ENCODE results near the gene WDR33.

WDR33 gene

DNA sequence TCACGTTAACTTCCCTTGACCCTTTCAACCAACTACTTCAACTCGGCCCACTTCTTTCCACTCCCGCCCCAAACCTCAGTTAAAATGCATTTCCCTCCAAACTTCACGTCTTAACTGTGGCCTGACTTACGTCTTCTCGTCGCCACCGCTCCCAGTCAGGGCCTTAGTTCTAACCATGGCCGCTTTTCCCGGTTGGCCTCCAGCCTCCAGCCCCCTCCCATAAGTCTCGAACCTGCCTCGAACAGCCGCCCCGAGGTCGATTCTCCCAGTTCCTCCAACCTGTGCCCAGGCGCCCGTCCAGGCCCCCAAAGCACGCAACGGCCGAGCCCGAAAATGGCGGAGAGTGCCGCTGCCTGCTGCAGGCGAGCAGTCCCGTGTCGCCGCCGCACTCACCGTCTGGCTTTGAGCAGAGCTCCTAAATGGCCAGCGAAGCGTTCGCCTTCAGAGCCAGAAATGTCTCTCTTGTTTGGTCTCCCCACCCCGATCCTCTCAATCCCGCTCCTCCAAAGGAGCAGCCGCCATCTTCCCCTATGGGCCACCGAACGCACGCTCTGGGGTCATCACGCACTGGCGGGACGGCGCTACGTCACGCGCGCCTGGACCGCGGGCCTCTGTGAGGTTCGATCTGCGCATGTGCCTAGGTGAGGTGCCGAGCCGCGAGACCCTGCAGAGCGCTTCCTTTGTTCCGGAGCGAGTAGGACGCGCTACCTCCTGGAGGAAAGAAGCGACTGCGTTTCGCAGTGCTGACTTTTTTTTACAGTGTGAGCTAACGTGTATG, at the start of gene WDR33:
Gene WDR33, minus strand, starts transcription at position 553 of the 778 bp plus-strand sequence. CDS start 40,190 bp downstream, outside the sequence.
- H3K9ac ChIP-seq (ENCODE audit: low read length), result peak within 1 kb of the TSS; percentile 94
- peak; percentile 95 for DNase-seq (ENCODE audit: low read depth)
- peak within 1 kb of the TSS; percentile 85 for H3K4me3 ChIP-seq (ENCODE audit: low read length)
- peaks cover 23% of the 10 kb centered on the region for H3K4me1 ChIP-seq (ENCODE audit: control insufficient read depth, insufficient read depth, low read length)
- no peaks in the 10 kb centered on the region for H3K36me3 ChIP-seq (ENCODE audit: control insufficient read depth, insufficient read depth, low read length, severe bottlenecking)
- no peaks in the 10 kb centered on the region for H3K27me3 ChIP-seq (replicated peaks; ENCODE audit: control insufficient read depth, insufficient read depth, low read length)
- no peaks in the 10 kb centered on the region for H3K9me3 ChIP-seq (ENCODE audit: control insufficient read depth, low read length)

- Histone ChIP-seq H3K4me3 (ENCODE audit: low read length) (no peak overlapping the region), H3K4me1 (ENCODE audit: control insufficient read depth, insufficient read depth, low read length) (peaks cover 36% of the 10 kb centered on the region)
- DNase-seq (ENCODE audit: low read depth), result no peak
Measured at GRCh38 chr2:127860130-127860529, 49.2 kb upstream of the WDR33 start.

DNA sequence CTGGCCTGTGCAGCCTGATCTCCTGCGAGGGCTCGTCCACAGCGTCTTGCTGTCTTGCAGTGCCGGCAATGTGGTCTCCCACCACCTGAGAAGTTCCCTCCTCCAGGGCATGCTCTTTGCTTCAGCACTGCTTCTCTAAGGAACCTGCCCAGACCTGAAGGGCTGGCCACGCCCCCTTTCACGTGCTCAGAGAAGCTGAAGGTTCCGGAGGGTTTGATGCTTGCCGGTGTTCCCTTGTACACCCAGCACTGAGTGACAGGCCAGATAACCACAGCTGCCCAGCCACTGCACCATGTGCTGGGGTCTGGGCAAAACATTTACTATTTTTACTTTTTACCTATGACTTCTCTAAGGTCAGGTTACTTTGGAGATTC, 48.7 kb upstream of the WDR33 start:
- no peak for DNase-seq (ENCODE audit: low read depth)
- H3K36me3 ChIP-seq (ENCODE audit: control insufficient read depth, insufficient read depth, low read length, severe bottlenecking), result peaks cover 27% of the 10 kb centered on the region
- no peak overlapping the region for H3K4me3 ChIP-seq (ENCODE audit: low read length)
- H3K9me3 ChIP-seq (ENCODE audit: control insufficient read depth, low read length), result no peaks in the 10 kb centered on the region
- H3K9ac ChIP-seq (ENCODE audit: low read length), result no peak overlapping the region
- no peaks in the 10 kb centered on the region for H3K27me3 ChIP-seq (replicated peaks; ENCODE audit: control insufficient read depth, insufficient read depth, low read length)
- H3K4me1 ChIP-seq (ENCODE audit: control insufficient read depth, insufficient read depth, low read length), result peaks cover 36% of the 10 kb centered on the region

More at GRCh38 chr2:127860130-127860529, 49.2 kb upstream of the WDR33 start:
- H3K27me3 ChIP-seq (replicated peaks; ENCODE audit: control insufficient read depth, insufficient read depth, low read length), result no peaks in the 10 kb centered on the region
- H3K9ac ChIP-seq (ENCODE audit: low read length), result no peak overlapping the region
- H3K9me3 ChIP-seq (ENCODE audit: control insufficient read depth, low read length), result no peaks in the 10 kb centered on the region
- peaks cover 31% of the 10 kb centered on the region for H3K36me3 ChIP-seq (ENCODE audit: control insufficient read depth, insufficient read depth, low read length, severe bottlenecking)

GRCh38 chr2:127857265-127857808, 46.4 kb upstream of the WDR33 start:
- no peak for DNase-seq (ENCODE audit: low read depth)
- peak overlapping the region; percentile 97 for H3K9ac ChIP-seq (ENCODE audit: low read length)
- no peaks in the 10 kb centered on the region for H3K9me3 ChIP-seq (ENCODE audit: control insufficient read depth, low read length)
- peak overlapping the region; percentile 98 for H3K4me3 ChIP-seq (ENCODE audit: low read length)
- no peaks in the 10 kb centered on the region for H3K27me3 ChIP-seq (replicated peaks; ENCODE audit: control insufficient read depth, insufficient read depth, low read length)
- H3K36me3 ChIP-seq (ENCODE audit: control insufficient read depth, insufficient read depth, low read length, severe bottlenecking), result peaks cover 13% of the 10 kb centered on the region
- peaks cover 21% of the 10 kb centered on the region for H3K4me1 ChIP-seq (ENCODE audit: control insufficient read depth, insufficient read depth, low read length)

- no peaks in the 10 kb centered on the region for H3K9me3 ChIP-seq (ENCODE audit: control insufficient read depth, low read length)
- peaks cover 35% of the 10 kb centered on the region for H3K36me3 ChIP-seq (ENCODE audit: control insufficient read depth, insufficient read depth, low read length, severe bottlenecking)
- H3K27me3 ChIP-seq (replicated peaks; ENCODE audit: control insufficient read depth, insufficient read depth, low read length), result no peaks in the 10 kb centered on the region
- no peak overlapping the region for H3K4me3 ChIP-seq (ENCODE audit: low read length)
- DNase-seq (ENCODE audit: low read depth), result no peak
- no peak overlapping the region for H3K9ac ChIP-seq (ENCODE audit: low read length)
- peaks cover 12% of the 10 kb centered on the region for H3K4me1 ChIP-seq (ENCODE audit: control insufficient read depth, insufficient read depth, low read length)
Measured at GRCh38 chr2:127853671-127854070, 42.7 kb upstream of the WDR33 start.

GRCh38 chr2:127852388-127852787, 41.4 kb upstream of the WDR33 start:
- H3K27me3 ChIP-seq (replicated peaks; ENCODE audit: control insufficient read depth, insufficient read depth, low read length), result no peaks in the 10 kb centered on the region
- H3K9ac ChIP-seq (ENCODE audit: low read length), result no peak overlapping the region
- DNase-seq (ENCODE audit: low read depth), result no peak
- peaks cover 8% of the 10 kb centered on the region for H3K4me1 ChIP-seq (ENCODE audit: control insufficient read depth, insufficient read depth, low read length)
- no peak overlapping the region for H3K4me3 ChIP-seq (ENCODE audit: low read length)
- no peaks in the 10 kb centered on the region for H3K9me3 ChIP-seq (ENCODE audit: control insufficient read depth, low read length)
- peaks cover 45% of the 10 kb centered on the region for H3K36me3 ChIP-seq (ENCODE audit: control insufficient read depth, insufficient read depth, low read length, severe bottlenecking)

GRCh38 chr2:127847931-127848330, 37.0 kb upstream of the WDR33 start:
- Histone ChIP-seq H3K4me3 (ENCODE audit: low read length) (no peak overlapping the region), H3K4me1 (ENCODE audit: control insufficient read depth, insufficient read depth, low read length) (no peaks in the 10 kb centered on the region), H3K27me3 (replicated peaks; ENCODE audit: control insufficient read depth, insufficient read depth, low read length) (no peaks in the 10 kb centered on the region), H3K9ac (ENCODE audit: low read length) (no peak overlapping the region), H3K36me3 (ENCODE audit: control insufficient read depth, insufficient read depth, low read length, severe bottlenecking) (peaks cover 61% of the 10 kb centered on the region), H3K9me3 (ENCODE audit: control insufficient read depth, low read length) (no peaks in the 10 kb centered on the region)
- DNase-seq (ENCODE audit: low read depth), result no peak

DNA sequence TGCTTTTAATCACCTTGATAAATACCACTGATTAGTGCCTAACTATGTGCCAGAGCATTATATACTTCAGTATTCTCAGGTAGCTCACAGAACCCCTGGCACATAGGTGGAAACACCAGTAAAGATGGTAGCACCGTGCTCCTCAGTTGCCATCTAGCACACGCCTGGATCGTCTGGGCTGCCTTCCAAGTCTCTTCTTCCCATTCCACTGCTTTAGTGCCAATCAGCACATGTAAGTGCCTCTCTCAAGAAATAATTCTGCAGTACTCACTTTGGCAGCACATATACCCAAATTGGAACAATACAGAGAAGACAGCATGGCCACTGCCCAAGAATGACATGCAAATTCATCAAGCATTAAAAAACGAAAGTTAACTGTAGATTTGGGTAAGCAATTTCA, 34.0 kb upstream of the WDR33 start:
- H3K4me1 ChIP-seq (ENCODE audit: control insufficient read depth, insufficient read depth, low read length), result no peaks in the 10 kb centered on the region
- H3K9ac ChIP-seq (ENCODE audit: low read length), result no peak overlapping the region
- no peaks in the 10 kb centered on the region for H3K9me3 ChIP-seq (ENCODE audit: control insufficient read depth, low read length)
- peaks cover 36% of the 10 kb centered on the region for H3K36me3 ChIP-seq (ENCODE audit: control insufficient read depth, insufficient read depth, low read length, severe bottlenecking)
- H3K4me3 ChIP-seq (ENCODE audit: low read length), result no peak overlapping the region
- no peaks in the 10 kb centered on the region for H3K27me3 ChIP-seq (replicated peaks; ENCODE audit: control insufficient read depth, insufficient read depth, low read length)
- no peak for DNase-seq (ENCODE audit: low read depth)

GRCh38 chr2:127843677-127844076, 32.7 kb upstream of the WDR33 start:
- no peak overlapping the region for H3K9ac ChIP-seq (ENCODE audit: low read length)
- H3K27me3 ChIP-seq (replicated peaks; ENCODE audit: control insufficient read depth, insufficient read depth, low read length), result no peaks in the 10 kb centered on the region
- no peaks in the 10 kb centered on the region for H3K4me1 ChIP-seq (ENCODE audit: control insufficient read depth, insufficient read depth, low read length)
- peaks cover 29% of the 10 kb centered on the region for H3K36me3 ChIP-seq (ENCODE audit: control insufficient read depth, insufficient read depth, low read length, severe bottlenecking)
- no peak overlapping the region for H3K4me3 ChIP-seq (ENCODE audit: low read length)
- H3K9me3 ChIP-seq (ENCODE audit: control insufficient read depth, low read length), result no peaks in the 10 kb centered on the region
- DNase-seq (ENCODE audit: low read depth), result no peak

- no peak for DNase-seq (ENCODE audit: low read depth)
- no peaks in the 10 kb centered on the region for H3K27me3 ChIP-seq (replicated peaks; ENCODE audit: control insufficient read depth, insufficient read depth, low read length)
Measured at GRCh38 chr2:127841466-127842178, 30.7 kb upstream of the WDR33 start.

DNA sequence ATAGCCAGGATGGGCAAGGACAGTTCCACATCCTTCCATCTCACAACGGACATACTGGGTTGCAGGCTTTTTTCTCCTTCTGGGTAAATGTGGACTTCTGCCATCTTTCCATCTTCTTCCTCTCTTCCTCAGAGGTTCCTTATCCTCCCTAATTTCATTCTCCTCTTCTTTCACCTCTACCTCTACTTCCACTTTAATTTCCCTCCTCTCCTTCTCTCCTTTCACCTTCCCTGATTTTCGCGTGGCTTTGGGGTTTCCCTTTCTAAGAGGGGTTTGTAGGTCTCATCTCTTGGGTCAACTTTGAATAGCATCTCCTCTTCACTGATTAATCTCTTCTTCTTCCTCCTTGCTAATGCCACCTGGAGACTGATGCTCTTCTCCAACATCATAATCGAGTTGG, 29.9 kb upstream of the WDR33 start:
- peaks cover 4% of the 10 kb centered on the region for H3K36me3 ChIP-seq (ENCODE audit: control insufficient read depth, insufficient read depth, low read length, severe bottlenecking)
- no peak for DNase-seq (ENCODE audit: low read depth)
- H3K9ac ChIP-seq (ENCODE audit: low read length), result no peak overlapping the region
- H3K4me3 ChIP-seq (ENCODE audit: low read length), result no peak overlapping the region
- no peaks in the 10 kb centered on the region for H3K9me3 ChIP-seq (ENCODE audit: control insufficient read depth, low read length)
- H3K4me1 ChIP-seq (ENCODE audit: control insufficient read depth, insufficient read depth, low read length), result no peaks in the 10 kb centered on the region
- H3K27me3 ChIP-seq (replicated peaks; ENCODE audit: control insufficient read depth, insufficient read depth, low read length), result no peaks in the 10 kb centered on the region

More at GRCh38 chr2:127841466-127842178, 30.7 kb upstream of the WDR33 start:
- no peak overlapping the region for H3K9ac ChIP-seq (ENCODE audit: low read length)
- H3K4me1 ChIP-seq (ENCODE audit: control insufficient read depth, insufficient read depth, low read length), result no peaks in the 10 kb centered on the region
- H3K36me3 ChIP-seq (ENCODE audit: control insufficient read depth, insufficient read depth, low read length, severe bottlenecking), result peaks cover 11% of the 10 kb centered on the region
- H3K4me3 ChIP-seq (ENCODE audit: low read length), result no peak overlapping the region
- no peaks in the 10 kb centered on the region for H3K9me3 ChIP-seq (ENCODE audit: control insufficient read depth, low read length)
